ENCODE data around the gene GYPC. TPM values are rescaled to one million over a fixed set of nuclear protein-coding genes. Genes with fewer than 3 reads are reported as not detected.

GYPC gene
- total RNA-seq, 1 experiment from 2014 or later: 28.1 TPM

GRCh38 chr2:126696644-126697520, 40.9 kb downstream of the GYPC start:
- Mint-ChIP-seq H3K4me3 (no peak overlapping the region), H3K36me3 (peaks cover 42% of the 10 kb centered on the region), H3K27me3 (ENCODE audit: low read depth) (peaks cover 3% of the 10 kb centered on the region), H3K9me3 (peaks cover 39% of the 10 kb centered on the region), H3K4me1 (peaks cover 27% of the 10 kb centered on the region), H3K27ac (no peak overlapping the region)
- CTCF ChIA-PET: interaction anchor here (1.4 kb wide), 1 partner anchor 169 kb away, joined by 3 read pairs; no protein-coding TSS in a partner anchor
- DNase-seq (ENCODE audit: low spot score) (no peak), ATAC-seq (no peak)
- TF ChIP-seq NFATC4 (CRISPR knock-in tag; IDR thresholded peaks at IDR 0.05) (no peak), ZNF138 (CRISPR knock-in tag; conservative IDR thresholded peaks at IDR 0.05) (no peak), PREB (CRISPR knock-in tag; IDR thresholded peaks at IDR 0.05; ENCODE audit: borderline replicate concordance) (no peak), CBFB (CRISPR knock-in tag; IDR thresholded peaks at IDR 0.05; ENCODE audit: low read depth) (no peak), IRF2 (CRISPR knock-in tag; IDR thresholded peaks at IDR 0.05; ENCODE audit: borderline replicate concordance, low read depth) (no peak), JAZF1 (CRISPR knock-in tag; IDR thresholded peaks at IDR 0.05) (no peak), USF2 (CRISPR knock-in tag; IDR thresholded peaks at IDR 0.05) (no peak), GABPB1 (CRISPR knock-in tag; IDR thresholded peaks at IDR 0.05) (no peak), ATF3 (CRISPR knock-in tag; conservative IDR thresholded peaks at IDR 0.05) (no peak)
- POLR2A ChIA-PET: interaction anchor here (1.2 kb wide), 1 partner anchor 10 kb away, joined by 3 read pairs; no protein-coding TSS in a partner anchor

GRCh38 chr2:126698376-126698775, 42.4 kb downstream of the GYPC start:
- Mint-ChIP-seq H3K27ac (peak overlapping the region; percentile 66; the same call in 1 of the 2 replicates), H3K36me3 (peaks cover 33% of the 10 kb centered on the region), H3K4me1 (peaks cover 27% of the 10 kb centered on the region), H3K9me3 (peaks cover 25% of the 10 kb centered on the region), H3K4me3 (no peak overlapping the region), H3K27me3 (ENCODE audit: low read depth) (peaks cover 3% of the 10 kb centered on the region; the same call in 1 of the 2 replicates)
- ChIA-PET POLR2A (no interaction called here), CTCF (interaction anchor here (1.4 kb wide), 1 partner anchor 170 kb away, joined by 3 read pairs; no protein-coding TSS in a partner anchor)
- ATAC-seq: no peak
- DNase-seq (ENCODE audit: low spot score): no peak
- TF ChIP-seq OVOL2 (CRISPR knock-in tag; IDR thresholded peaks at IDR 0.05; ENCODE audit: borderline replicate concordance) (no peak), ZNF512 (CRISPR knock-in tag; IDR thresholded peaks at IDR 0.05; ENCODE audit: borderline replicate concordance) (no peak), AFF4 (CRISPR knock-in tag; IDR thresholded peaks at IDR 0.05; ENCODE audit: borderline replicate concordance) (no peak), TP53 (CRISPR knock-in tag; IDR thresholded peaks at IDR 0.05) (no peak), AR (CRISPR knock-in tag; IDR thresholded peaks at IDR 0.05) (no peak), GRHL2 (CRISPR knock-in tag; IDR thresholded peaks at IDR 0.05; ENCODE audit: insufficient replicate concordance, severe bottlenecking) (no peak), HMGA2 (CRISPR knock-in tag; IDR thresholded peaks at IDR 0.05) (no peak), TEAD4 (CRISPR knock-in tag; IDR thresholded peaks at IDR 0.05) (no peak), SOX15 (CRISPR knock-in tag; IDR thresholded peaks at IDR 0.05) (no peak), ZNF232 (CRISPR knock-in tag; IDR thresholded peaks at IDR 0.05) (no peak), ZNF416 (CRISPR knock-in tag; IDR thresholded peaks at IDR 0.05) (no peak)
- TF ChIP-seq, protein P1, sequence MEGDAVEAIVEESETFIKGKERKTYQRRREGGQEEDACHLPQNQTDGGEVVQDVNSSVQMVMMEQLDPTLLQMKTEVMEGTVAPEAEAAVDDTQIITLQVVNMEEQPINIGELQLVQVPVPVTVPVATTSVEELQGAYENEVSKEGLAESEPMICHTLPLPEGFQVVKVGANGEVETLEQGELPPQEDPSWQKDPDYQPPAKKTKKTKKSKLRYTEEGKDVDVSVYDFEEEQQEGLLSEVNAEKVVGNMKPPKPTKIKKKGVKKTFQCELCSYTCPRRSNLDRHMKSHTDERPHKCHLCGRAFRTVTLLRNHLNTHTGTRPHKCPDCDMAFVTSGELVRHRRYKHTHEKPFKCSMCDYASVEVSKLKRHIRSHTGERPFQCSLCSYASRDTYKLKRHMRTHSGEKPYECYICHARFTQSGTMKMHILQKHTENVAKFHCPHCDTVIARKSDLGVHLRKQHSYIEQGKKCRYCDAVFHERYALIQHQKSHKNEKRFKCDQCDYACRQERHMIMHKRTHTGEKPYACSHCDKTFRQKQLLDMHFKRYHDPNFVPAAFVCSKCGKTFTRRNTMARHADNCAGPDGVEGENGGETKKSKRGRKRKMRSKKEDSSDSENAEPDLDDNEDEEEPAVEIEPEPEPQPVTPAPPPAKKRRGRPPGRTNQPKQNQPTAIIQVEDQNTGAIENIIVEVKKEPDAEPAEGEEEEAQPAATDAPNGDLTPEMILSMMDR (IDR thresholded peaks at IDR 0.05): no peak
